ENCODE data around the gene SPSB1. TPM values are rescaled to one million over a fixed set of nuclear protein-coding genes. Genes with fewer than 3 reads are reported as not detected.

Gene SPSB1
- total RNA-seq, 1 experiment from 2014 or later: 18.2 TPM

DNA sequence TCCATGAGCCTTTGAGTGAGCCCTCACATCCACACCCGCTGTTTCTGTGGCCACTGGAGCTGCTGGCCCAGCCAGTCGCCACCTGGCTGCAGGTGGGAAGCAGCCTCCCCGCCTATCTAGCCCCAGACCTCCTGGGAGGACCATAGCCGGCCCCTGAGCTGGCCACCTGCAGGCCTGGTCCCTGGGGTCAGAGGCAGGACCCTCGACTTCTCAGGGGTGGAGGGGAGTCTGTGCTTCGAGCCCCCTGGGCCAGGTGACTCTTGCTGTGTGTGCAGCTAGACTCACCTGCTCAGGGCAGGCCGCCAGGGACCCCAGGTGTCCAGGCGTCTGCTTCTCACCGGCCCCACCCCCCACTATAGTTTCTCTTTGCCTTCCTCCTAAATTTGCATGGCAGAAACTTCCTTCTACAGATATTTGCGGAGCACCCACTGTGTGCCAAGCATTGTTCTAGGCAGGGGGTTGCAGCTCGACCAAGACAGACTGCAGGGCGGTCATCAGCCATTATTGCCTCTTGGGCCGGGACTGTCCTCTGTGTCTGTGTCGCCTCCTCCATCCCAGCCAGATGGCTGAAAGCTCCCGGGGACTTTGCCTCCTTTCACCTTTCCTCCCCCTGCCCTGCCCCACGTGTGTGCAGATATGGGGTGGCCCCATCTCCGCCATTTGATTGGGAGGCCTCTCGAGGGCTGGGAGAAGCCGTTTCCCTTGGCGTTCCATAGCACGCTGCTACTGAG is 27.3 kb downstream of the SPSB1 start:
- no peak for DNase-seq
- no peak overlapping the region for H3K4me3 Mint-ChIP-seq (ENCODE audit: unreplicated experiment)
- H3K9me3 ChIP-seq: no peaks in the 10 kb centered on the region
- no peak overlapping the region for H3K4me3 ChIP-seq (ENCODE audit: low read depth, low read length)
- H3K9me3 Mint-ChIP-seq (ENCODE audit: unreplicated experiment): no peaks in the 10 kb centered on the region
- peaks cover 9% of the 10 kb centered on the region for H3K4me1 Mint-ChIP-seq (ENCODE audit: low read depth, unreplicated experiment)
- intact Hi-C loops (cut with micrococcal nuclease; ENCODE audit: unreplicated experiment): no loop called here
- ChIA-PET CTCF (no interaction called here), POLR2A (no interaction called here)
- no TSS peak for BruUV-seq (replicated peaks)
- H3K36me3 Mint-ChIP-seq (ENCODE audit: insufficient read depth, unreplicated experiment): no peaks in the 10 kb centered on the region
- H3K4me1 ChIP-seq: no peaks in the 10 kb centered on the region
- H3K27ac Mint-ChIP-seq (ENCODE audit: unreplicated experiment): no peak overlapping the region
- no peaks in the 10 kb centered on the region for H3K27me3 ChIP-seq (replicated peaks; ENCODE audit: control insufficient read depth, insufficient read depth, low read length)
- TF ChIP-seq, protein P1, sequence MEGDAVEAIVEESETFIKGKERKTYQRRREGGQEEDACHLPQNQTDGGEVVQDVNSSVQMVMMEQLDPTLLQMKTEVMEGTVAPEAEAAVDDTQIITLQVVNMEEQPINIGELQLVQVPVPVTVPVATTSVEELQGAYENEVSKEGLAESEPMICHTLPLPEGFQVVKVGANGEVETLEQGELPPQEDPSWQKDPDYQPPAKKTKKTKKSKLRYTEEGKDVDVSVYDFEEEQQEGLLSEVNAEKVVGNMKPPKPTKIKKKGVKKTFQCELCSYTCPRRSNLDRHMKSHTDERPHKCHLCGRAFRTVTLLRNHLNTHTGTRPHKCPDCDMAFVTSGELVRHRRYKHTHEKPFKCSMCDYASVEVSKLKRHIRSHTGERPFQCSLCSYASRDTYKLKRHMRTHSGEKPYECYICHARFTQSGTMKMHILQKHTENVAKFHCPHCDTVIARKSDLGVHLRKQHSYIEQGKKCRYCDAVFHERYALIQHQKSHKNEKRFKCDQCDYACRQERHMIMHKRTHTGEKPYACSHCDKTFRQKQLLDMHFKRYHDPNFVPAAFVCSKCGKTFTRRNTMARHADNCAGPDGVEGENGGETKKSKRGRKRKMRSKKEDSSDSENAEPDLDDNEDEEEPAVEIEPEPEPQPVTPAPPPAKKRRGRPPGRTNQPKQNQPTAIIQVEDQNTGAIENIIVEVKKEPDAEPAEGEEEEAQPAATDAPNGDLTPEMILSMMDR (IDR thresholded peaks at IDR 0.05; ENCODE audit: insufficient read depth in 1 of 2, low read depth in 1 of 2, low read length in 1 of 2, severe bottlenecking in 1 of 2, unreplicated experiment in 1 of 2): no peak
- H3K27me3 Mint-ChIP-seq (ENCODE audit: insufficient read depth, unreplicated experiment): no peaks in the 10 kb centered on the region
- H3K36me3 ChIP-seq (ENCODE audit: control insufficient read depth, insufficient read depth, low read length): no peaks in the 10 kb centered on the region

DNA sequence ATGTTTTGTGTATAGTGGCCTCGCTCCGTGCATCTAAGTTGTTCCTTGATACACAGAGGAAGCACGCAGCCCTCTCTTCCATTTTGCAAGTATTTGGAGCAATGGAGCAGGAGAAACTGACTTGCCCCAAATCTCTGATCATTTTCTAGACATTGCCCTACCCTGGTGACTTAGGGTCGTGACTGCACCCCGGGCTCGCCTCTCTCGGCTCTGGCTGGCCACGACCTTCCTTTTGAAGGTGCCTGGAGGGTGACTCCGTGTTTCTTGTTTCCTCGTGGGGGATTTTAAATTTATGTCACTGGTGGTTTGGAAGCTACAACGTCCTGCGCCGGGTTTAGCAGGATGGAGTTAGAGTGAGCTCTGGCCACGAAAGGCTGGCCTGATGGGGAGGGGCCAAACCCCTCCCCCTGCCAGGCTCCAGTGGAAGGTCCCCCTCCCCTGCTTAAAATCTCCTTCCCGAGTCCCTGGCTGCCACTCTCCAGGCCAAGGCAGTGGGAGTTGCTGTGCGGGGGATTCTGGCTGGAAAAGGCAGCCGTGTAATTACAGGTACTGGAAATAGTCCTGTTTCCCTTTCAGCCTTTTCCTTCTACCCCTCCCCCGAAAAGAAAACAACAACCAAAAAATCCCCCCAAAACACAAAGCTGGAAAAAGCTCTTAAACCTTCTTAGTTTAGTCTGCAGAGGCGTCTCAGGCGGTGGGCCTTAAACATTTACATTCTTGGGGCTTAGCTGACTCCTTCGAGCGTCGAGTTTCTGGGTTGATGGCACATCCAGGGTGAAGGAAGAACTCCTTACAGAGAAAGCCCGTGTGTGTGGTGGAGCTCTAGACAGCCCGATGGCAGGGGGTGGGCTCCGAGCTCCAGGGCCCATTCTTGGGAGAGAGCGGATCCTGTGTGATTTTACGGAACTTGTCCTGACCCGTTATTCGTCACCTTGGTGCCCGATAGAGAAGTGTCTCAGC is 28.1 kb downstream of the SPSB1 start:
- no peak for DNase-seq
- BruUV-seq (replicated peaks): no TSS peak
- TF ChIP-seq, protein P1 (IDR thresholded peaks at IDR 0.05; ENCODE audit: insufficient read depth in 1 of 2, low read depth in 1 of 2, low read length in 1 of 2, severe bottlenecking in 1 of 2, unreplicated experiment in 1 of 2): no peak
- no peaks in the 10 kb centered on the region for H3K4me1 ChIP-seq
- intact Hi-C loops (cut with micrococcal nuclease; ENCODE audit: unreplicated experiment): no loop called here
- H3K4me1 Mint-ChIP-seq (ENCODE audit: low read depth, unreplicated experiment): peaks cover 9% of the 10 kb centered on the region
- no peak overlapping the region for H3K4me3 ChIP-seq (ENCODE audit: low read depth, low read length)
- H3K36me3 Mint-ChIP-seq (ENCODE audit: insufficient read depth, unreplicated experiment): no peaks in the 10 kb centered on the region
- POLR2A ChIA-PET: no interaction called here
- H3K27me3 Mint-ChIP-seq (ENCODE audit: insufficient read depth, unreplicated experiment): no peaks in the 10 kb centered on the region
- CTCF ChIA-PET: no interaction called here
- no peaks in the 10 kb centered on the region for H3K9me3 Mint-ChIP-seq (ENCODE audit: unreplicated experiment)
- no peaks in the 10 kb centered on the region for H3K27me3 ChIP-seq (replicated peaks; ENCODE audit: control insufficient read depth, insufficient read depth, low read length)
- H3K36me3 ChIP-seq (ENCODE audit: control insufficient read depth, insufficient read depth, low read length): no peaks in the 10 kb centered on the region
- H3K27ac Mint-ChIP-seq (ENCODE audit: unreplicated experiment): no peak overlapping the region
- no peak overlapping the region for H3K4me3 Mint-ChIP-seq (ENCODE audit: unreplicated experiment)
- H3K9me3 ChIP-seq: no peaks in the 10 kb centered on the region

DNA sequence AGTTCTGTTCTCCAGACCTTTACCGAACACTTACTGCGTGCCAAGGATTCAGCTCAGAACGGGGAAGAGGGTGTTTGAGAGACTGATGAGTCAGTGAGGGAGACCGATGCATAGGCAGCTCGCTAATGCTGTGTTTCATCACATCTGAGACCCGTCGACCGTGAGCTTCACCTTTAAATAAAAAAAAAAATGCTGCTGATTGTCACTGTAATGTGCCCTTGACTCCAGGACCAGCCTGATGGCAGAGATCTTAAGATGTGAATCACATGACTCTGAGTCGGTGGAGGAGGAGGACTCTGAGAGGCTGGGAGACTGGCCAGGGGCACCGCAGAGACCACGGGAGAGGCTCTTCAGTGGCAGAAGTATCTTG is 28.8 kb downstream of the SPSB1 start:
- POLR2A ChIA-PET: no interaction called here
- TF ChIP-seq, protein P1 (IDR thresholded peaks at IDR 0.05; ENCODE audit: insufficient read depth in 1 of 2, low read depth in 1 of 2, low read length in 1 of 2, severe bottlenecking in 1 of 2, unreplicated experiment in 1 of 2): no peak
- no peaks in the 10 kb centered on the region for H3K4me1 ChIP-seq

More for the DNA sequence above, 28.8 kb downstream of the SPSB1 start:
- Mint-ChIP-seq H3K36me3 (ENCODE audit: insufficient read depth, unreplicated experiment) (no peaks in the 10 kb centered on the region), H3K9me3 (ENCODE audit: unreplicated experiment) (no peaks in the 10 kb centered on the region), H3K27ac (ENCODE audit: unreplicated experiment) (no peak overlapping the region), H3K4me1 (ENCODE audit: low read depth, unreplicated experiment) (peaks cover 9% of the 10 kb centered on the region), H3K4me3 (ENCODE audit: unreplicated experiment) (no peak overlapping the region), H3K27me3 (ENCODE audit: insufficient read depth, unreplicated experiment) (no peaks in the 10 kb centered on the region)
- H3K27me3 ChIP-seq (replicated peaks; ENCODE audit: control insufficient read depth, insufficient read depth, low read length): no peaks in the 10 kb centered on the region
- no peak for DNase-seq
- no TSS peak for BruUV-seq (replicated peaks)
- intact Hi-C loops (cut with micrococcal nuclease; ENCODE audit: unreplicated experiment): no loop called here
- no peaks in the 10 kb centered on the region for H3K36me3 ChIP-seq (ENCODE audit: control insufficient read depth, insufficient read depth, low read length)
- H3K9me3 ChIP-seq: no peaks in the 10 kb centered on the region
- CTCF ChIA-PET: no interaction called here
- no peak overlapping the region for H3K4me3 ChIP-seq (ENCODE audit: low read depth, low read length)

Measured in Caco-2 (cell line).